ENCODE measurements around the gene PTPN12.
A peak's percentile ranks its signal among the peaks of the same experiment; 100 is the strongest.

The PTPN12 gene

DNA sequence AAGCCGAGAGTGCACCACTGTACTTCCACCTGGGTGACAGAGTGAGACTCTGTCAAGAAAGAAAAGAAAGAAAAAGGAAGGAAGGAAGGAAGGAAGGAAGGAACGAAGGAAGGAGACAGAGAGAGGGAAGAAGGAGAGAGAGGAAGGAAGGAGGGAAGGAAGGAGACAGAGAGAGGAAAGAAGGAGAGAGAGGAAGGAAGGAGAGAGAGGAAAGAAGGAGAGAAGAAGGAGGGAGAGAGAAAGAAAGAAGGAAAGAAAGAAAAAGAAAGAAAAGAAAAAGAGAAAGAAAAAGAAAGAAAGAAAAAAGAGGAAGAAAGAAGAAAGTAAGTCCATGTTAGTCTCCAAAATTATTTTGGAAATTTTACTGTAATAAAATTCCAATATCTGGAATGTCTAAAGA, 125.8 kb downstream of the PTPN12 start:
- DNase-seq (ENCODE audit: low read depth in 2 of 2) = no peak

DNA sequence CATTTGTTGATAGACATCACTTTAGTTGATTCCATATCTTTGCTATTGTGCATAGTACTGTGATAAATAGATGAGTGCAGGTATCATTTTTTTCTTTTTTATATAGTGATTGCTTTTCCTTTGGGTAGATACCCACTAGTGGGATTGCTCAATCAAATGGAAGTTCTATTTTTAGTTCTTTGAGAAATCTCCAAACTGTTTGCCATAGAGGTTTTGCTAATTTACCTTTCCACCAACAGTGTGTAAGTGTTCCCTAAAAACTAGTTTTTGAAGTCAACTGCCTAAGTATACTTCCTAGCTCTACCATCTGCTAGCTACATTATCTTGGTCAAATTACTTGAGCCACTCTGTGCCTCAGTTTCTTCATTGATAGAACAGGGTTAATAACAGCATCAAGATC, 127.6 kb downstream of the PTPN12 start:
- DNase-seq (ENCODE audit: low read depth in 2 of 2) = no peak

DNA sequence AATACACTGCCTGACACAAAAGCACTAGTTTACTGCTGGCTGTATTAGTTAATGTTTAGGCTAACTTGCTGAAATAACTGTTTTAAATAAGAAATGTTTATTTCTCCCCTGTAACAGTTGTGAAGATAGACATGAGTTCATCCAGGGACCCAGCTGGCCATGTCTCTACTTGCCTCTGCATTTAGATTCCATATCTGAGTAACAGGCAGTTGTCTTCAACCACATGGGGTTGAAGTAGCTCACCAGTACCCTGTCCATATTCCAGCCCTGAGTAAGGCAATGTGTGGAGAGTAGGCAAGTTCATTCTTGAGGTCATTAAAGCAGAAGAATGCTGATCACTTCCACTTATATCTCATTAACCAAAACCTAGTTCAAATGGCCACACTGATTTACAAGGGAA, 128.1 kb downstream of the PTPN12 start:
- no peak for DNase-seq (ENCODE audit: low read depth in 2 of 2)

DNA sequence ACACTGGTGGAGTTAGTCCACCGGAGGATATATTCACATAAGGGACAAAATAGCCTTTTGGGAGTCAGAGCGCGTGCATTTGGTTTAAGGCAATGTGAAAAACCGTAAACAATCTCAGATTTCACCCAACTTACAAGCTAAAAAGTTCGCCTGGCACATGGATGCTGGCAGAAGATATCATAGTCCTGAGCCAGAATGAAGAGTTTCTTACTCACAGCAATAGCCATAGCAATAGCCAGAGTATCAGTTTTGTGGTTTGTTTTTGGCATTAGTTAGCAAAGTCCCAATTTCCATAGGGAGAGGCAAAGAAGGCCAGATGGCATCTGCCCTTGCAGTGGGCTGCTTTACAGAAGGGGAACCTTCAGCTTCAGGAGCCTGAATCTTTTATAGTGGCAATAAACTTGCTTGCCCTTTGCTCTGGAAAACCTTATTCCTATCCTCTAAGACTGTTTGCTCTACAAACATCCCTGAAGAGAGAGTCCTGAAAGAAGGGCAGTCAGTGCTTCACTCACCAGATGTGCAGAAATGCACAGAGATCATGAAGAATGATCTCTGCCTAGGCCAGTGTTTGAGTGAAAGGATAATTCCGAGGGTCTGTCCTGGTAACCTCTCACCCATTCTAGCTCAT, 130.5 kb downstream of the PTPN12 start:
- no peak for DNase-seq (ENCODE audit: low read depth in 2 of 2)

- no peak for DNase-seq (ENCODE audit: low read depth in 2 of 2)
Observed at GRCh38 chr7:77674878-77675277, 137.8 kb downstream of the PTPN12 start.

GRCh38 chr7:77679608-77680007, 142.5 kb downstream of the PTPN12 start:
- no peak for DNase-seq (ENCODE audit: low read depth in 2 of 2)

- DNase-seq (ENCODE audit: low read depth in 2 of 2) = no peak
Observed at GRCh38 chr7:77680266-77680665, 143.2 kb downstream of the PTPN12 start.

- peak in 1 of 2 experiments; percentile 48 for DNase-seq (ENCODE audit: low read depth in 2 of 2)
Observed at GRCh38 chr7:77684030-77684429, 146.9 kb downstream of the PTPN12 start.

GRCh38 chr7:77685233-77685632, 148.1 kb downstream of the PTPN12 start:
- DNase-seq (ENCODE audit: low read depth in 2 of 2) = no peak

GRCh38 chr7:77687100-77687746, 150.1 kb downstream of the PTPN12 start:
- DNase-seq (ENCODE audit: low read depth in 2 of 2) = no peak

DNA sequence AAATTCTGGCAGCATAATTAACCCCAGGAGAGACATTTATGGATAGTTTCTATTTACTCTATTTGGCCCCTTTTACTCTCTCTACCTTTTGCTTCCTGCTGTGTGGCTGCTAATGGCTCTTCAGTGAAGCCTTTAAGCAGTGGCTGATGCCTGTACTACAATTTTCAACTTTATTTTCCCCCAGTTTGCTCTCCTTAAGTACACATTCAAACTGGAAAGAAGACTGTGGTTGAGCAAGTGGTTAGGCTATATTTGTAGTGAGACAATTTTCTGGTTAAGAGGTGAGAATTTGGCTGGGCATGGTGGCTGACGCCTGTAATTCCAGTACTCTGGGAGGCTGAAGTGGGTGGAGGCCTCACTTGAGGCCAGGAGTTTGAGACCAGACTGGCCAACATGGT, 150.7 kb downstream of the PTPN12 start:
- DNase-seq (ENCODE audit: low read depth in 2 of 2) = no peak

Data from fibroblast of skin of left quadriceps (primary cell).